Karpas-422 (cell line): ENCODE results near the gene SMARCB1. TPM values are rescaled to one million over a fixed set of nuclear protein-coding genes. Genes with fewer than 3 reads are reported as not detected.

Experiments used
- DNase-seq: peaks from one replicate; pipeline ENCODE4 v3.0.0-alpha.2; 2015
- H2AFZ ChIP-seq: fragments of 200-600 bp; sonication (generic); 2 replicates; pipeline ENCODE4 v1.6.1; 2014; ENCODE audit warnings: antibody characterized with exemption, low read length, mixed read lengths
- H3K27ac ChIP-seq: fragments of 200-600 bp; sonication (generic); 2 replicates; pipeline ENCODE4 v1.5.1; 2014; ENCODE audit warnings: mild to moderate bottlenecking, low read length, moderate library complexity
- H3K27me3 ChIP-seq: fragments of 200-600 bp; sonication (generic); 2 replicates; pipeline ENCODE4 v1.6.1; 2014; ENCODE audit warnings: low read length, mixed read lengths
- H3K36me3 ChIP-seq: fragments of 200-600 bp; sonication (generic); 2 replicates; pipeline ENCODE4 v1.6.1; 2014; ENCODE audit warnings: low read length, mixed read lengths; ENCODE audit not compliant: insufficient read depth
- H3K4me1 ChIP-seq: fragments of 200-600 bp; sonication (generic); 2 replicates; pipeline ENCODE4 v1.6.1; 2014; ENCODE audit warnings: mild to moderate bottlenecking, low read length, mixed read lengths
- H3K4me2 ChIP-seq: fragments of 200-600 bp; sonication (generic); 2 replicates; pipeline ENCODE4 v1.6.1; 2014; ENCODE audit warnings: low read length, low read depth, mild to moderate bottlenecking; ENCODE audit not compliant: poor library complexity, severe bottlenecking
- H3K4me3 ChIP-seq: fragments of 200-600 bp; sonication (generic); 2 replicates; pipeline ENCODE4 v1.5.1; 2014; ENCODE audit warnings: mild to moderate bottlenecking, antibody characterized with exemption, low read length, mixed read lengths
- H3K79me2 ChIP-seq: fragments of 200-600 bp; sonication (generic); 2 replicates; pipeline ENCODE4 v1.6.1; 2014; ENCODE audit warnings: mild to moderate bottlenecking, low read length, mixed read lengths
- H3K9ac ChIP-seq: fragments of 200-600 bp; sonication (generic); 2 replicates; pipeline ENCODE4 v1.6.0; 2014; ENCODE audit warnings: low read length
- H3K9me2 ChIP-seq: fragments of 200-600 bp; sonication (generic), shearing (Covaris generic); replicated peaks from 2 replicates; pipeline ENCODE4 v1.6.0; 2014; ENCODE audit warnings: mild to moderate bottlenecking, low read length, moderate library complexity; ENCODE audit not compliant: insufficient read depth
- H3K9me3 ChIP-seq: fragments of 300-700, 200-600 bp; sonication (generic); 2 replicates; pipeline ENCODE4 v1.6.1; 2014; ENCODE audit warnings: low read length, mixed read lengths
- H4K20me1 ChIP-seq: fragments of 200-600 bp; sonication (generic); 2 replicates; pipeline ENCODE4 v1.6.1; 2014; ENCODE audit warnings: mild to moderate bottlenecking, antibody characterized with exemption, low read length, low read depth; ENCODE audit not compliant: insufficient read depth
- total RNA-seq: library from RNA; depleted of rRNA; stranded (reverse); fragments of >200 nt; shearing (Covaris generic); gene quantifications from 2 replicates; pipeline ENCODE4 v1.2.3, GENCODE V29; 2014; ENCODE audit warnings: low replicate concordance

SMARCB1 gene
- total RNA-seq, 1 experiment from 2014 or later: 400 TPM

- Histone ChIP-seq H3K9ac (peak within 1 kb of the TSS; percentile 92), H3K36me3 (no peaks in the 10 kb centered on the region), H3K9me3 (no peaks in the 10 kb centered on the region), H3K79me2 (peaks cover 24% of the 10 kb centered on the region; the same call in 1 of the 2 replicates), H3K4me2 (peak within 1 kb of the TSS; percentile 68), H2AFZ (peak within 1 kb of the TSS; percentile 87; the same call in 1 of the 2 replicates), H3K9me2 (no peaks in the 10 kb centered on the region), H3K27me3 (no peaks in the 10 kb centered on the region), H3K27ac (peak within 1 kb of the TSS; percentile 97), H4K20me1 (peaks cover 4% of the 10 kb centered on the region; the same call in 1 of the 2 replicates), H3K4me3 (peak within 1 kb of the TSS; percentile 87), H3K4me1 (peaks cover 55% of the 10 kb centered on the region)
- peak; percentile 89 for DNase-seq
These were observed 13.9 kb upstream of the SMARCB1 start, which contains the start of gene MMP11 for GRCh38 chr22:23772649-23773473. MMP11 (plus strand) TSS chr22:23772849; CDS start chr22:23772871, 22 bp downstream.

DNA sequence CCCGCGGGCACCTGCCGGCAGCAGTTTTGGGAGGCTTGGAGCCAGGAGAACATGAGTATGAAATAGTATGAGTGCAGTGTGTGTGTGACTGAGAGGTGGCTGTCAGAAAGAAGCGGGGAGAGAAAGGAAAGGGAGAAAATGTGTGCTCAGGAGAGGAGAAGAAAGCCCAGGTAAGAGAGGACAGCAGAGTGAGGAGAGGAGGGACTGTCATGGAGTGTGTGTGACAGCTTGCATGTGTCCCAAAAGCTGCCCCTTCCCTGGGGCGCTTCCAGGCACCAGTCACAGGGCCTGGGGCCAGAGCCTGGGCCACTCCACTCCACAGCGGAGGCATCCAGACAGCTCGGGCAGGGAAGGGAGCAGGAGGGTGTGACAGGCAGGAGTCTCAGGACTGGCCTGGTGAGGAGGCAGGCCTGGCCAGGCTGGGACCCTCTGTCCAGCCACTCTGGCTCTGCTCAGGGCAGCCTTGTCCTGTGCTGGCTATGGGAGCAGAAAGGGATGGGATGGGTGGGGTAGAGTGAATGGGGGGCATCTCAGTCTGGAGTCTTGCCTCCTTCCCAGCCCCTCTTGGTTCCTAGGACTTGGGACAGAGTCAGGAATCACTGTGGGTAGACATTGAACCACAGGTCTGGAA, 13.2 kb upstream of the SMARCB1 start:
- H3K27ac ChIP-seq: peak overlapping the region; percentile 81
- H3K9me3 ChIP-seq: no peaks in the 10 kb centered on the region
- H3K4me3 ChIP-seq: peak overlapping the region; percentile 87
- no peaks in the 10 kb centered on the region for H3K36me3 ChIP-seq
- peaks cover 4% of the 10 kb centered on the region; the same call in 1 of the 2 replicates for H4K20me1 ChIP-seq
- H2AFZ ChIP-seq: no peak overlapping the region
- peaks cover 52% of the 10 kb centered on the region for H3K4me1 ChIP-seq
- H3K27me3 ChIP-seq: no peaks in the 10 kb centered on the region
- DNase-seq: peak; percentile 40
- peak overlapping the region; percentile 68 for H3K4me2 ChIP-seq
- H3K9ac ChIP-seq: peak overlapping the region; percentile 92
- H3K9me2 ChIP-seq: no peaks in the 10 kb centered on the region
- H3K79me2 ChIP-seq: peaks cover 20% of the 10 kb centered on the region; the same call in 1 of the 2 replicates

DNA sequence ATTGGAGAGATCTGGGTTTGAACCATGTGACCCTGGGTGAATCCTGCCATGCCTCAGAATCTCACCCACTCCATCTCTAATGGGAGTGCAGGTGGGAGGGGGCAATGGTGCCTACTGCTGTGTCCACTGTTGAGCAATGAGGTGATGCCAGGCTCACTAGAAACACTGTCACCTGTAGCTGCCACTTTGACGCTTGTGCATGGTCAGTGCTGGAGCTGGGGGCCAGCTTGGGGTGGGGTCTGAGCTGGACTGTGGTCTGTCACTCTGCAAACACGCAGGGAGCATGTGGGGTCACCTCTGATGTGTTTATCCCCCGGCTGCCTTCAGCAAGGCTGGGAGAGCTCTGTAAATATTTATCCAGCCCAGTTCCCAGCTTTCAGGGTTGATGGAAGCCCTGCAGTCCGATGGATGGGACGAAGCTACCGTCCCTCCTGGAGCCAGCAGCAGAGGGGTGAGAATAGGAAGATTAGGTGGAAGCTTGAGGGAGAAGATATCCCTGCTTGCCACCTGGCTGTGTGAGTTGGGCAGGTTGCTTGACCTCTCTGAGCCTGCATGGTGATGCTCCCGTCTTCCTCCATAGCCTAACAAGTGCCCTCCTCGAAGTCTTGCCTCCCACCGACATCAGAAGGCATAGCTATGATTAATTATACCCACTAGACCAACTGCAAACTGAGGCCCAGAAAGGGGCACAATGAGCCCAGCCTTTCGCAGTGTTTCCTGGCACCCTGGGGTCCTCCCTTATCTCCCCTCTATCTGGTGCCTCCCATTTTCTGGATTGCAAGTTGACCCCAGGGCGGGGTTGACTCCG, 12.4 kb upstream of the SMARCB1 start:
- Histone ChIP-seq H2AFZ (no peak overlapping the region), H3K79me2 (peaks cover 20% of the 10 kb centered on the region; the same call in 1 of the 2 replicates), H3K9me2 (no peaks in the 10 kb centered on the region), H3K9ac (peak overlapping the region; percentile 92), H3K9me3 (no peaks in the 10 kb centered on the region), H3K4me1 (peaks cover 44% of the 10 kb centered on the region), H3K4me2 (peak overlapping the region; percentile 68), H3K27ac (peak overlapping the region; percentile 81), H3K4me3 (peak overlapping the region; percentile 87; the same call in 1 of the 2 replicates), H3K27me3 (no peaks in the 10 kb centered on the region), H3K36me3 (no peaks in the 10 kb centered on the region), H4K20me1 (peaks cover 4% of the 10 kb centered on the region; the same call in 1 of the 2 replicates)
- DNase-seq: peak; percentile 45

DNA sequence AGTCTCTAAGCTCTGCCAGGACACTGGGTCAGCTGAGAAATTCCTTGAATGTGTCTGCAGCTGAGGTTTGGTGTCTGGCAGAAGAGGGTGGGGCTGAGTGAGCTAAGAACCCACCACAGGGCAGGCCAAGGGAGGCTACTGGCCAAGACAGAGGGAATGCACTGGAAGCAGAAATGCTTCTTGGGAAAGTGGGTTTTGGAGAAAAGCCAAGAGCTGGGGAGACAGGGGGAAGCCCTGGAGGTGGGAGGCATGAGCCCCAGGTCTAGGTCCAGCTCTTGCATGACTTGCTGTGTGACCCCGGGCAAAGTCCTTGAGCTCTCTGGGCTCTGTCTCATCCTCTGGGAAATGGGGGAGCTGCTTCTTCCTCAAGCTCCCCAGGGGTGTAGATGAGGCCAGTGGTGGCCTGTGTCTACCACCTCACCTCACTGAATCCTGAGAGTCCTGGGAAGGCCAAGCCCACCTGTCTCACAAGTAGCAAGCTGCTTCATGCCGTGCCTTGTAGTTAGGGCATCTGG, 11.8 kb upstream of the SMARCB1 start:
- Histone ChIP-seq H3K4me3 (no peak overlapping the region), H3K9me3 (no peaks in the 10 kb centered on the region), H3K4me2 (no peak overlapping the region), H4K20me1 (peaks cover 4% of the 10 kb centered on the region; the same call in 1 of the 2 replicates), H3K79me2 (peaks cover 20% of the 10 kb centered on the region; the same call in 1 of the 2 replicates), H3K27ac (peak overlapping the region; percentile 32; the same call in 1 of the 2 replicates), H3K9ac (0 out of 2 replicates have a peak overlapping the region, but pooled peaks have one; percentile 15), H2AFZ (no peak overlapping the region), H3K27me3 (no peaks in the 10 kb centered on the region), H3K9me2 (no peaks in the 10 kb centered on the region), H3K36me3 (0 out of 2 replicates have a peak, but pooled peaks cover 2% of the 10 kb centered on the region), H3K4me1 (peaks cover 38% of the 10 kb centered on the region)
- DNase-seq: peak; percentile 55

DNA sequence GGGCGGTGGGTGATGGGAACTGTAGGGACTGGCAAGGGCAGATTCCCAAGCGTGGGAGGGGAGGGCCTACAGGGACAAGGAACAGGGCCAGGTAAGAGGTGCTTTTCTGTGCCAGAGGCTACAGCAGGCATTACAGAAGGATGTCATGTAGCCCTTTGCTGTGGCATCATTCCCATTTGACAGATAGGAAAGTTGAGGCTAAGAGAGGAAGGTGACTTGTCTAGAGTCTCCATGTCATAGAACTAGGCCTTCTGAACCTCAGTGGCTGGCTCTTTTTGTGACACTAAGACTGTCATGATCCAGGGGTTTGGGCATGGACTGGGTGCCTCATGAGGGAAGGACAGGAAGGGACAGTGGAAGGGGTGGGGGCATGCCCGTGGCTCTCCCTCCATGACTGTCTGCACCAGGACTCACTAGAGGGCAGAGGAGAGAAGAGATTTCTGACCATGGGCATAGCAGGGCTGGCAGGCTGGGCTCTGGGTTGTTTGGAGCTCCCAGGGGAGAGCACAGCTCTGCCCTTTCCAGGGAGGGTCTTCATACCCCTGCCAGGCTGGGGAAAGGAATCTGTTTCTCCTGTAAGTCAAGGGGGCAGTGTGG, 10.9 kb upstream of the SMARCB1 start:
- Histone ChIP-seq H2AFZ (no peak overlapping the region), H3K36me3 (0 out of 2 replicates have a peak, but pooled peaks cover 7% of the 10 kb centered on the region), H3K9me2 (no peaks in the 10 kb centered on the region), H3K9ac (no peak overlapping the region), H3K4me2 (no peak overlapping the region), H3K4me3 (no peak overlapping the region), H3K9me3 (no peaks in the 10 kb centered on the region), H3K79me2 (peaks cover 20% of the 10 kb centered on the region; the same call in 1 of the 2 replicates), H3K4me1 (peaks cover 30% of the 10 kb centered on the region), H3K27ac (no peak overlapping the region), H3K27me3 (no peaks in the 10 kb centered on the region), H4K20me1 (peaks cover 4% of the 10 kb centered on the region; the same call in 1 of the 2 replicates)
- DNase-seq: peak; percentile 49

DNA sequence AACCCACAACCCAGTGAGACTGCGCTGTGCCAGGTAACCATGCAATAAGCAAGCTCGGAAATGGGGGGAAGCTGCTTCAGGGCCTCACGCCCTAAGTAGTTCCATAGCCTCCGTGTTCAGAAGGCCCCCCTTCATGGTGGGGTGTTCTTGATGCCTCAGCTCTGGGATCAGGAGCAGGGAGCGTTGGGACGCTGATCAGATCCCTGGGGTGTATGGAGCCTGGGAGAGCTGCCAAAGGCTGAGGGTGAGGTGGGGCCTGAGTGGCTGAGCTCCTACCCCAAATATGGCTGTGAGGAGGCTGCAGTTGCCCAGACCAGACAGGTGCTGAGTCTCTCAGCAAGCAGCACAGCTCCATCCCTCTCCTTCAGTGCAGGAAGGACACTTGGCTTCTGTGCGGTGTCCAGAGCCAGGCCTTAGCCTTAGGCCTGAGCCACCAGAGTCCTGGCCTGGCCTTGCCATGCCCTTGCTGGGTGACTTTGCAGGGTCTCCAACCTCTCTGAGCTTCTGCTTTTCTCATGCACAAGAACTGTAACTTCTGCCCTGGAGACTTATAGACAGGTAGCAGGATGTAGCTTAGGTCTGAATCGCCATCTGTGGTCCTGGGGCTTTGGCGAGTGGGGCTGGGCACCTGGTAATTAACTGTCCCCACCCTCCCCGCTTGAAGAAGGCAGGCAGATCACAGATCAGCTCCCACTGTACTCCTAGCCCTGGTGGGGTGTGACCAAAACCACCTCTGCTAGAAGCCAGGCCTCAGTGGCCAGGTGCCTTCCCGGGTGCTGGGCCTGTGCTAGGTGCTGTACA, 8.8 kb upstream of the SMARCB1 start:
- H2AFZ ChIP-seq: no peak overlapping the region
- no peaks in the 10 kb centered on the region for H3K27me3 ChIP-seq
- H3K79me2 ChIP-seq: peaks cover 19% of the 10 kb centered on the region; the same call in 1 of the 2 replicates
- DNase-seq: peak; percentile 42
- H3K4me1 ChIP-seq: peaks cover 15% of the 10 kb centered on the region
- no peak overlapping the region for H3K4me2 ChIP-seq
- H3K9ac ChIP-seq: no peak overlapping the region
- H3K36me3 ChIP-seq: 0 out of 2 replicates have a peak, but pooled peaks cover 7% of the 10 kb centered on the region
- no peaks in the 10 kb centered on the region for H3K9me2 ChIP-seq
- H3K4me3 ChIP-seq: no peak overlapping the region
- H3K27ac ChIP-seq: no peak overlapping the region
- H3K9me3 ChIP-seq: no peaks in the 10 kb centered on the region
- H4K20me1 ChIP-seq: peaks cover 4% of the 10 kb centered on the region; the same call in 1 of the 2 replicates

DNA sequence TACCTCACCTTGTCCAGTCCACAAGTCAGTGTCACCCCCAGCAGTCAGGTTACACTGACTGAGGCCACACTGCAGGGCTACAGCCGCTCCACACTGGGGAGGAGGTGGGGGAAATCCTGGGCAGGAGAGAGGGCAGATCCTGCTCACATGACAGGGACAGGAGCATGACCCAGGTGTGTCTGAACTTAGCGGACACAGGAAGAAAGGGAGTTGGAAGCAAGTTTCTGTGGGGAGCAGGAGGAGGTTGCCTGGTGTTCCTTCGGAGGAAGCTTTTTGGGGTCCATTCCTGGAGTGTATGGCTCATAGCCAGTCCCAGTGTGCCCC, 8.2 kb upstream of the SMARCB1 start:
- H3K9ac ChIP-seq: no peak overlapping the region
- peaks cover 15% of the 10 kb centered on the region; the same call in 1 of the 2 replicates for H3K79me2 ChIP-seq
- no peaks in the 10 kb centered on the region for H3K27me3 ChIP-seq
- no peaks in the 10 kb centered on the region for H3K9me2 ChIP-seq
- DNase-seq: no peak
- no peaks in the 10 kb centered on the region for H3K9me3 ChIP-seq
- H3K4me3 ChIP-seq: no peak overlapping the region
- no peak overlapping the region for H2AFZ ChIP-seq
- no peak overlapping the region for H3K4me2 ChIP-seq
- peaks cover 11% of the 10 kb centered on the region for H3K4me1 ChIP-seq
- 0 out of 2 replicates have a peak, but pooled peaks cover 7% of the 10 kb centered on the region for H3K36me3 ChIP-seq
- peaks cover 4% of the 10 kb centered on the region; the same call in 1 of the 2 replicates for H4K20me1 ChIP-seq
- H3K27ac ChIP-seq: no peak overlapping the region
